ENCODE data around the gene ITM2C.

The ITM2C gene

GRCh38 chr2:230924092-230924469, 59.3 kb downstream of the ITM2C start:
- TF ChIP-seq EP300 (IDR thresholded peaks at IDR 0.05; ENCODE audit: borderline replicate concordance) (no peak), CEBPB (IDR thresholded peaks at IDR 0.05) (no peak), YY1 (IDR thresholded peaks at IDR 0.05; ENCODE audit: low read depth) (no peak), TCF12 (IDR thresholded peaks at IDR 0.05; ENCODE audit: low read depth) (no peak), TAF1 (IDR thresholded peaks at IDR 0.05; ENCODE audit: low read depth) (no peak), RAD21 (IDR thresholded peaks at IDR 0.05; ENCODE audit: low read depth) (no peak), ZBTB7A (IDR thresholded peaks at IDR 0.05; ENCODE audit: low read depth) (no peak), CREB1 (IDR thresholded peaks at IDR 0.05; ENCODE audit: low read depth) (no peak), REST (IDR thresholded peaks at IDR 0.05; ENCODE audit: low read depth) (no peak), TEAD4 (IDR thresholded peaks at IDR 0.05) (no peak), NFIC (IDR thresholded peaks at IDR 0.05) (no peak), FOXM1 (IDR thresholded peaks at IDR 0.05; ENCODE audit: borderline replicate concordance, low read depth) (no peak), EGR1 (IDR thresholded peaks at IDR 0.05) (no peak)
- TF ChIP-seq, protein P1, sequence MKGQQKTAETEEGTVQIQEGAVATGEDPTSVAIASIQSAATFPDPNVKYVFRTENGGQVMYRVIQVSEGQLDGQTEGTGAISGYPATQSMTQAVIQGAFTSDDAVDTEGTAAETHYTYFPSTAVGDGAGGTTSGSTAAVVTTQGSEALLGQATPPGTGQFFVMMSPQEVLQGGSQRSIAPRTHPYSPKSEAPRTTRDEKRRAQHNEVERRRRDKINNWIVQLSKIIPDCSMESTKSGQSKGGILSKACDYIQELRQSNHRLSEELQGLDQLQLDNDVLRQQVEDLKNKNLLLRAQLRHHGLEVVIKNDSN (IDR thresholded peaks at IDR 0.05) = no peak
- TF ChIP-seq, protein P2, sequence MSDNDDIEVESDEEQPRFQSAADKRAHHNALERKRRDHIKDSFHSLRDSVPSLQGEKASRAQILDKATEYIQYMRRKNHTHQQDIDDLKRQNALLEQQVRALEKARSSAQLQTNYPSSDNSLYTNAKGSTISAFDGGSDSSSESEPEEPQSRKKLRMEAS (IDR thresholded peaks at IDR 0.05) = no peak

GRCh38 chr2:230924470-230925341, 60.0 kb downstream of the ITM2C start, which contains the start of gene GPR55:
Gene GPR55 (minus strand): TSS chr2:230925242. CDS start chr2:230910962, 14,280 bp downstream.
- no peak for TF ChIP-seq EGR1 (IDR thresholded peaks at IDR 0.05)
- TF ChIP-seq RAD21 (IDR thresholded peaks at IDR 0.05; ENCODE audit: low read depth) = peak; percentile 62
- no peak for TF ChIP-seq YY1 (IDR thresholded peaks at IDR 0.05; ENCODE audit: low read depth)

DNA sequence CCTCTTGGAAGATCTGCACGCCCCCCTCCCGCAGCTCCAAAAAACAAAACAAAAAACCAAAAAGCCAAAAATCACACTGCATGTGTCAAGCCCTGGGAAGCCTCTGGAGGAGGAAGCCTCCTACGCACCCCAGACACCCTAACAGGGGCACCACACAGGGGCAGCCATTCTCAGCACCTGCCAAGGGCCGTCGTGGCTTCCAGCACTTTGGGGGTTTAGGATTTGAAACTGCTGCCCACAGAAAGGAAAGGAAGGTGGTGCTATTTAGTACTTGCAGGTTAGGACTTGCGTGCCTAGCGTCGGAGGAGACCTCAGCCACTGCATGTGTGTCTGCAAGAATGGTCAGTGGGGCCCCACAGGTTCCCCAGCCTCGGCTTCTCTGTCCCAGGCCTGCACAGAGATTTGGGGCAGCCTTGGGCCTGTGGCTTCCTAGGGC, 60.7 kb downstream of the ITM2C start:
- TF ChIP-seq CREB1 (IDR thresholded peaks at IDR 0.05; ENCODE audit: low read depth) (no peak), NFIC (IDR thresholded peaks at IDR 0.05) (no peak), TEAD4 (IDR thresholded peaks at IDR 0.05) (no peak), YY1 (IDR thresholded peaks at IDR 0.05; ENCODE audit: low read depth) (no peak), REST (IDR thresholded peaks at IDR 0.05; ENCODE audit: low read depth) (no peak), TCF12 (IDR thresholded peaks at IDR 0.05; ENCODE audit: low read depth) (no peak), CEBPB (IDR thresholded peaks at IDR 0.05) (no peak), RAD21 (IDR thresholded peaks at IDR 0.05; ENCODE audit: low read depth) (no peak)
- TF ChIP-seq, protein P2 (IDR thresholded peaks at IDR 0.05) = no peak

- TF ChIP-seq FOXM1 (IDR thresholded peaks at IDR 0.05; ENCODE audit: borderline replicate concordance, low read depth) (no peak), CREB1 (IDR thresholded peaks at IDR 0.05; ENCODE audit: low read depth) (no peak), CEBPB (IDR thresholded peaks at IDR 0.05) (no peak), TCF12 (IDR thresholded peaks at IDR 0.05; ENCODE audit: low read depth) (no peak), NFIC (IDR thresholded peaks at IDR 0.05) (no peak), EGR1 (IDR thresholded peaks at IDR 0.05) (no peak), TEAD4 (IDR thresholded peaks at IDR 0.05) (no peak), RAD21 (IDR thresholded peaks at IDR 0.05; ENCODE audit: low read depth) (no peak), REST (IDR thresholded peaks at IDR 0.05; ENCODE audit: low read depth) (no peak), EP300 (IDR thresholded peaks at IDR 0.05; ENCODE audit: borderline replicate concordance) (no peak), YY1 (IDR thresholded peaks at IDR 0.05; ENCODE audit: low read depth) (no peak), TAF1 (IDR thresholded peaks at IDR 0.05; ENCODE audit: low read depth) (no peak), ZBTB7A (IDR thresholded peaks at IDR 0.05; ENCODE audit: low read depth) (no peak)
- TF ChIP-seq, protein P1 (IDR thresholded peaks at IDR 0.05) = no peak
- TF ChIP-seq, protein P2 (IDR thresholded peaks at IDR 0.05) = no peak
These were observed 61.4 kb downstream of the ITM2C start for GRCh38 chr2:230925879-230926765.

All from Ishikawa (cell line).